ENCODE data around the gene LRRC14B.

- TF ChIP-seq EZH2 (IDR thresholded peaks at IDR 0.05; ENCODE audit: insufficient read depth, poor library complexity, severe bottlenecking) (no peak), EZH2phosphoT487 (IDR thresholded peaks at IDR 0.05; ENCODE audit: insufficient read depth, low read depth) (no peak)
Measured at GRCh38 chr5:208449-209114, 17.3 kb downstream of the LRRC14B start.
